A673 (cell line): ENCODE measurements around the gene IQCK. TPM values are rescaled to one million over a fixed set of nuclear protein-coding genes. Genes with fewer than 3 reads are reported as not detected.

ENCODE experiments used
- BruUV-seq: library from RNA; stranded (reverse); fragments of 400-500 nt; replicated peaks from 2 replicates; lab custom pipeline; 2021; lab: Mats Ljungman, UMichigan
- CTCF ChIA-PET: fragments of 300-600 bp; sonication (Branson Sonifier 250); formaldehyde crosslinking; loops from one replicate; lab custom pipeline; 2022; ENCODE audit warnings: antibody characterized with exemption; lab: Charles Lee
- POLR2A ChIA-PET: fragments of 300-600 bp; sonication (Branson Sonifier 250); formaldehyde crosslinking; loops from one replicate; lab custom pipeline; 2022; ENCODE audit warnings: antibody characterized with exemption; ENCODE audit not compliant: low non-redundant PET; lab: Charles Lee
- DNase-seq: peaks from one replicate; pipeline ENCODE4 v3.0.0-alpha.2; 2015; ENCODE audit warnings: low spot score
- H3K27ac ChIP-seq: fragments of 200-600 bp; sonication (generic); 2 replicates; pipeline ENCODE4 v1.5.1; 2016; ENCODE audit warnings: mixed run types, low read depth, mild to moderate bottlenecking, mixed read lengths, antibody characterized with exemption, low read length; ENCODE audit not compliant: poor library complexity, severe bottlenecking
- H3K27me3 ChIP-seq: fragments of 200-600 bp; sonication (generic); replicated peaks from 2 replicates; pipeline ENCODE4 v1.6.1; 2017; ENCODE audit warnings: mixed run types, low read depth, mild to moderate bottlenecking, mixed read lengths, antibody characterized with exemption, low read length; ENCODE audit not compliant: insufficient read depth, poor library complexity
- H3K36me3 ChIP-seq: fragments of 200-600 bp; sonication (generic); 2 replicates; pipeline ENCODE4 v1.6.1; 2016; ENCODE audit warnings: mixed run types, mild to moderate bottlenecking, mixed read lengths, antibody characterized with exemption, low read length; ENCODE audit not compliant: insufficient read depth, poor library complexity, severe bottlenecking
- H3K4me1 ChIP-seq: fragments of 200-600 bp; sonication (generic); 2 replicates; pipeline ENCODE4 v1.6.1; 2017; ENCODE audit warnings: mixed run types, mild to moderate bottlenecking, mixed read lengths, antibody characterized with exemption, low read length; ENCODE audit not compliant: insufficient read depth, poor library complexity, severe bottlenecking
- H3K4me3 ChIP-seq: fragments of 200-600 bp; sonication (generic); 2 replicates; pipeline ENCODE4 v1.5.1; 2016; ENCODE audit warnings: low read depth, mixed run types, mild to moderate bottlenecking, mixed read lengths, low read length; ENCODE audit not compliant: poor library complexity, severe bottlenecking
- H3K9me3 ChIP-seq: fragments of 200-600 bp; sonication (generic); 2 replicates; pipeline ENCODE4 v1.6.1; 2016; ENCODE audit warnings: mixed run types, low read depth, mild to moderate bottlenecking, mixed read lengths, antibody characterized with exemption, low read length; ENCODE audit not compliant: poor library complexity, severe bottlenecking
- EZH2 ChIP-seq: fragments of 200-600 bp; sonication (generic); IDR thresholded peaks from 2 replicates; pipeline ENCODE4 v1.6.1; 2017; ENCODE audit warnings: borderline replicate concordance, low read depth, mild to moderate bottlenecking, mixed read lengths, antibody characterized with exemption, low read length; ENCODE audit not compliant: poor library complexity, severe bottlenecking
- intact Hi-C: fragments of 100-400 bp; cut with micrococcal nuclease; formaldehyde crosslinking; loops from one replicate; pipeline ENCODE4 v1.10.0; 2022; ENCODE audit not compliant: unreplicated experiment
- total RNA-seq: library from RNA; stranded (reverse); gene quantifications from 2 replicates; pipeline ENCODE4 v1.2.3, GENCODE V29; 2021
- TF ChIP-seq, protein P1 (sequence below): fragments of 300-800, 200-600 bp; sonication (generic); conservative IDR thresholded peaks from 2 replicates; pipeline ENCODE4 v1.5.1; 2017; ENCODE audit warnings: low read depth, mild to moderate bottlenecking, antibody characterized with exemption, low read length, moderate library complexity, mixed read lengths

The IQCK gene
- total RNA-seq, 1 experiment from 2014 or later, result 11.2 TPM

DNA sequence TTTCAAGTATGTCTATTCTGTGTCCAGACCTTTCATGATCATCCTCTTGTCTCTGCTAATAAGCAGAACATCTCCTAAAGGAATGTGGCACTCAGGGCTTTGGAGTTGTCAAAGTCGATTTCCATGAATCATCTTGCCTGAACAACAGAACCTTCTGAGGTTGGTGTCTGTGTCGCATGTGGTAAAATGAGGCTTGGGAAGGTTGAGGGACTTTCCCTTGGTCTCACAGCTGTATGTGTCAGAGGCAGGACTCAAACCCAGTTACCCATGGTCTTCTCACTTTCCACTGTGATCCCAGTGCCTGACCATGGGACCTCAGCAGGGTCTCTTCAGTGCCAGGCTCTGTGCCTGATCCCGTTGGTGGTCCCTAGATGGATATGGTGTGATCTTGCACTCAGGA lies 170.8 kb downstream of the IQCK start:
- H3K4me3 ChIP-seq, result no peak overlapping the region

DNA sequence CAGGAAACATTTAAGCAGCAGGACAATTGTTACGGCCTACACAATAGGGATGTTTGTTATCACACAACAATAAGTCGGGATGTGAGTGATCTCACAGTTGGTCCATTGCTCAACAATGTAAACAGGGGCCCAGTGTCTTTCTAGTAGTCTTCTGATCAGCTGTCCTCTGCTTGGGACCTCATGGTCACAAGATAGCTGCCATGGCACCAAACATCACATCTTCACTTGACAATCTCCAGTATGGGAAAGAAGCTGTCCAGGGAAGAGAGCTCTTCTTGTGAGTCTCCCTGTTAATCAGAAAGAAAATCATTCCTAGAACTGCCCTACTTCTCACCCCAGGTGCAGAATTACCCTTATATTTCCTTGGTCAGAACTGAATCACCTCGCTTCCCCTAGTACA lies 172.8 kb downstream of the IQCK start:
- BruUV-seq, result no TSS peak
- no peak overlapping the region for H3K27ac ChIP-seq
- H3K9me3 ChIP-seq, result no peaks in the 10 kb centered on the region
- ChIA-PET POLR2A (no interaction called here), CTCF (interaction anchor here (1.4 kb wide), 2 partner anchors 17 to 307 kb away, joined by 3 to 4 read pairs; no protein-coding TSS in a partner anchor)
- H3K36me3 ChIP-seq, result no peaks in the 10 kb centered on the region
- no peaks in the 10 kb centered on the region for H3K27me3 ChIP-seq
- peaks cover under 1% of the 10 kb centered on the region for H3K4me1 ChIP-seq
- no peak for DNase-seq
- intact Hi-C loops, result no loop called here
- no peak for TF ChIP-seq EZH2
- TF ChIP-seq, protein P1, sequence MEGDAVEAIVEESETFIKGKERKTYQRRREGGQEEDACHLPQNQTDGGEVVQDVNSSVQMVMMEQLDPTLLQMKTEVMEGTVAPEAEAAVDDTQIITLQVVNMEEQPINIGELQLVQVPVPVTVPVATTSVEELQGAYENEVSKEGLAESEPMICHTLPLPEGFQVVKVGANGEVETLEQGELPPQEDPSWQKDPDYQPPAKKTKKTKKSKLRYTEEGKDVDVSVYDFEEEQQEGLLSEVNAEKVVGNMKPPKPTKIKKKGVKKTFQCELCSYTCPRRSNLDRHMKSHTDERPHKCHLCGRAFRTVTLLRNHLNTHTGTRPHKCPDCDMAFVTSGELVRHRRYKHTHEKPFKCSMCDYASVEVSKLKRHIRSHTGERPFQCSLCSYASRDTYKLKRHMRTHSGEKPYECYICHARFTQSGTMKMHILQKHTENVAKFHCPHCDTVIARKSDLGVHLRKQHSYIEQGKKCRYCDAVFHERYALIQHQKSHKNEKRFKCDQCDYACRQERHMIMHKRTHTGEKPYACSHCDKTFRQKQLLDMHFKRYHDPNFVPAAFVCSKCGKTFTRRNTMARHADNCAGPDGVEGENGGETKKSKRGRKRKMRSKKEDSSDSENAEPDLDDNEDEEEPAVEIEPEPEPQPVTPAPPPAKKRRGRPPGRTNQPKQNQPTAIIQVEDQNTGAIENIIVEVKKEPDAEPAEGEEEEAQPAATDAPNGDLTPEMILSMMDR, result no peak
- H3K4me3 ChIP-seq, result no peak overlapping the region

More for the DNA sequence above, 170.8 kb downstream of the IQCK start:
- CTCF ChIA-PET, result interaction anchor here (0.5 to 0.6 kb wide), 2 partner anchors 12 to 492 kb away, joined by 3 to 8 read pairs; no protein-coding TSS in a partner anchor
- Histone ChIP-seq H3K4me1 (peaks cover 8% of the 10 kb centered on the region), H3K27ac (no peak overlapping the region), H3K27me3 (no peaks in the 10 kb centered on the region), H3K9me3 (no peaks in the 10 kb centered on the region), H3K36me3 (no peaks in the 10 kb centered on the region)
- no peak for TF ChIP-seq EZH2
- TF ChIP-seq, protein P1, result no peak
- intact Hi-C loops, result loop anchor here (1.0 to 10.0 kb wide), 2 partner anchors 306 to 504 kb away; no protein-coding TSS in a partner anchor
- BruUV-seq, result no TSS peak
- POLR2A ChIA-PET, result no interaction called here
- DNase-seq, result no peak

DNA sequence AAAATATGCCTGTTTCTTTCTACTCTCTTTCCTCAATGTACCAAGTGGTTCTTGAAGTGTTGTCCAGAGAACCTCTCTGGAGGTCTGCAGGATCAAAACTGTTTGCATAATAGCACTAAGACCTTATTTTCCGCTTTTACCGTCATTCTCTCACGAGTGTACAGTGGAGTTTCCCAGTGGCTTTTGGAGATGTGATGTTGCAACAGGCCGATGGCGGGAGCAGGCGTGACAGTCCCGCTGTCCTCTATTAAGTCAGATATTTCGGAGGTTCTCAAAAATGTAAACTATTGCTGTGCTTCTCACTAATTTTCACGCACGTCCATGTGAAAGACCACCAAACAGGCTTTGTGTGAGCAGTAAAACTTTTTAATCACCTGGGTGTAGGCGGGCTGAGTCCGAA lies 174.8 kb downstream of the IQCK start:
- BruUV-seq, result no TSS peak
- no peak for TF ChIP-seq EZH2
- TF ChIP-seq, protein P1, result no peak
- H3K9me3 ChIP-seq, result no peaks in the 10 kb centered on the region
- ChIA-PET CTCF (no interaction called here), POLR2A (no interaction called here)
- no peak for DNase-seq
- H3K4me1 ChIP-seq, result no peaks in the 10 kb centered on the region
- no peak overlapping the region for H3K27ac ChIP-seq
- no peaks in the 10 kb centered on the region for H3K36me3 ChIP-seq
- no peaks in the 10 kb centered on the region for H3K27me3 ChIP-seq
- intact Hi-C loops, result no loop called here
- no peak overlapping the region for H3K4me3 ChIP-seq
